Stomach (tissue), 4 donors: ENCODE data around the gene INAFM2.

Source experiments
- POLR2A ChIP-seq, 4 donors: fragments of 450-650 bp; IDR thresholded peaks; one replicate each; pipeline ENCODE4 v1.6.1; 2016; ENCODE audit warnings: antibody characterized with exemption in 4 of 4, control low read depth in 2 of 4, mild to moderate bottlenecking in 1 of 4, moderate library complexity in 1 of 4
- TF ChIP-seq, protein P1 (sequence below), 7 experiments: fragments of 450-650 bp in 4 of 7; fragments of 200-600 bp in 3 of 7; sonication (generic) in 3 of 7; IDR thresholded peaks; one replicate each; pipeline ENCODE4 v1.5.1; 2016 to 2019; ENCODE audit warnings: antibody characterized with exemption in 7 of 7, control low read depth in 2 of 7, mild to moderate bottlenecking in 1 of 7

DNA sequence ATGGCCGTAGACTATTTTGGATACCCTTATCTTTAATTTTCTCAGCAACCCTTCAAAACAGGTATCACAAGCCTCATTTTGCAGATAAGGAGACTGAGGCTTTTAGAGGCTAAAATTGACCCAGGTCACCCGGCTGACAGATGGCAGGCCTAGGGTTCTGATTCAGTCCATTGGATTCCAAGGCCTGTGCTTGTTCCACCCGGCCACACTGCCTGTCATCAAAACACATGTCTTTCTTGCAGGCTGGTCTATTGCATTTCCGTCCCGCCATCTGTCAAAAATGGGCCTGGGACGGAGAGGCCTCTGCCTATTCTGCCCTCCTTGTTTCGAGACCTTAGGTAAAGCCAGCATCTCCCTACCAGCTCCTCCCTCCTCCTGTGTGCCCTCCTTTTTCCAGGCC is 8.1 kb downstream of the INAFM2 start:
- TF ChIP-seq POLR2A (IDR thresholded peaks at IDR 0.05): no peak
- TF ChIP-seq, protein P1, sequence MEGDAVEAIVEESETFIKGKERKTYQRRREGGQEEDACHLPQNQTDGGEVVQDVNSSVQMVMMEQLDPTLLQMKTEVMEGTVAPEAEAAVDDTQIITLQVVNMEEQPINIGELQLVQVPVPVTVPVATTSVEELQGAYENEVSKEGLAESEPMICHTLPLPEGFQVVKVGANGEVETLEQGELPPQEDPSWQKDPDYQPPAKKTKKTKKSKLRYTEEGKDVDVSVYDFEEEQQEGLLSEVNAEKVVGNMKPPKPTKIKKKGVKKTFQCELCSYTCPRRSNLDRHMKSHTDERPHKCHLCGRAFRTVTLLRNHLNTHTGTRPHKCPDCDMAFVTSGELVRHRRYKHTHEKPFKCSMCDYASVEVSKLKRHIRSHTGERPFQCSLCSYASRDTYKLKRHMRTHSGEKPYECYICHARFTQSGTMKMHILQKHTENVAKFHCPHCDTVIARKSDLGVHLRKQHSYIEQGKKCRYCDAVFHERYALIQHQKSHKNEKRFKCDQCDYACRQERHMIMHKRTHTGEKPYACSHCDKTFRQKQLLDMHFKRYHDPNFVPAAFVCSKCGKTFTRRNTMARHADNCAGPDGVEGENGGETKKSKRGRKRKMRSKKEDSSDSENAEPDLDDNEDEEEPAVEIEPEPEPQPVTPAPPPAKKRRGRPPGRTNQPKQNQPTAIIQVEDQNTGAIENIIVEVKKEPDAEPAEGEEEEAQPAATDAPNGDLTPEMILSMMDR (IDR thresholded peaks at IDR 0.05): no peak
